GM12801 (cell line): ENCODE data around the gene RPL10A.

ENCODE experiments used
- CTCF ChIP-seq: IDR thresholded peaks from one replicate; pipeline ENCODE4 v1.5.1; 2011; ENCODE audit warnings: control low read depth; ENCODE audit not compliant: insufficient read length; ENCODE audit errors: extremely low read depth

RPL10A gene

GRCh38 chr6:35505999-35506412 is 37.8 kb downstream of the RPL10A start:
- no peak for TF ChIP-seq CTCF

- TF ChIP-seq CTCF = no peak
Observed at GRCh38 chr6:35506536-35506935, 38.3 kb downstream of the RPL10A start.

- TF ChIP-seq CTCF = no peak
Observed at GRCh38 chr6:35507221-35507620, 39.0 kb downstream of the RPL10A start.

- TF ChIP-seq CTCF = no peak
Observed at GRCh38 chr6:35508027-35508426, 39.8 kb downstream of the RPL10A start.

- no peak for TF ChIP-seq CTCF
Observed at GRCh38 chr6:35508542-35508941, 40.3 kb downstream of the RPL10A start.

- no peak for TF ChIP-seq CTCF
Observed at GRCh38 chr6:35510916-35511561, 42.8 kb downstream of the RPL10A start.

GRCh38 chr6:35511562-35511941 is 43.4 kb downstream of the RPL10A start:
- no peak for TF ChIP-seq CTCF
